ENCODE measurements around the gene PBXIP1.
A peak's percentile ranks its signal among the peaks of the same experiment; 100 is the strongest.
"Not testable (repeated sequence)": the region's sequence is repeated elsewhere in the genome, so short reads cannot be mapped to it uniquely, and the experiment has no call there.

Gene PBXIP1

GRCh38 chr1:154936555-154937084, 19.3 kb downstream of the PBXIP1 start, which contains the start of gene PMVK:
PMVK (minus strand) TSS chr1:154936719; CDS start chr1:154936685, 34 bp downstream.
- DNase-seq (ENCODE audit: low read depth) = peak; percentile 94

GRCh38 chr1:154935749-154936554, 19.9 kb downstream of the PBXIP1 start:
- DNase-seq (ENCODE audit: low read depth) = peak; percentile 27

DNA sequence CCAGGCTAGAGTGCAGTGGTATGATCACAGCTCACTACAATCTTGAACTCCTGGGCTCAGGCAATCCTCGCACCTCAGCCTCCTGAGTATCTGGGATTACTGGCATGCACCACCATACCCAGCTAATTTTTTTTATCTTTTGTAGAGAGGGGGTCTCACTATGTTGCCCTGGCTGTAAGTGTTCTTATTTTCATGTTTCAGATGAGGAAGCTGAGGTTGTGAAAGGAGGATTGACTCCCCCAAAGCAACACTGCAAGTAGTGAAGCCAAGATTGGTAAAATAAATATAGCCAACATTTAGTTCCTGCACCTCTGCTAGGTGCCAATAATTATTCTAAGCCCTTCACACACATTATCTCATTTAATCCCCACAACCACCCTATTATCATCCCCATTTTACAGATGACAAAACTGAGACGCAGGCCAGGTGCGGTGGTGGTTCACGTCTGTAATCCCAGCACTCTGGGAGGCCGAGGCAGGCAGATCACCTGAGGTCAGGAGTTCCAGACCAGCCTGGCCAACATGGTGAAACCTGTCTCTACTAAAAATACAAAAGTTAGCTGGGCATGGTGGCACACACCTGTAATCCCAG, 21.4 kb downstream of the PBXIP1 start:
- DNase-seq (ENCODE audit: low read depth) = no peak

GRCh38 chr1:154931940-154932487, 23.9 kb downstream of the PBXIP1 start:
- no peak for DNase-seq (ENCODE audit: low read depth)

DNA sequence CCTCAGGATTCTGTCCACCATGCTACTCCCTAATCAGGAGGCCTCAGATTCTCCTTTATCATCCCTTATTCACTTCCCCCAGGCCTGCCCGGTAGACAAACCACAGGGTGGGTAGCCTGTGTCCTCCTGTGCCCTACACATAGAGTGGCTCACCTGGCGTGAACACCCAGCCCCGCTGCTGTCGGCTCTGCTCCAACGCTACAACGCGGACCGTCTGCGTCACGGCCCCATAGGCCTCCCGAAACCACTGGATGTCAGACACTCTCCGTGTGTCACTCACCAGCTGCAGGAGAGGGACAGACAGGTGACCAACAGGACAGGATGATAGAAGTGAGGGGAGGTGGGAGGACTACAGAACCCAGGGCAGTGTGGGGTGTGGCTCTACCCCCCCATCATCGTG, 29.7 kb downstream of the PBXIP1 start:
- no peak for DNase-seq (ENCODE audit: low read depth)

- DNase-seq (ENCODE audit: low read depth) = no peak
Measured at GRCh38 chr1:154925335-154926170, 30.3 kb downstream of the PBXIP1 start.

DNA sequence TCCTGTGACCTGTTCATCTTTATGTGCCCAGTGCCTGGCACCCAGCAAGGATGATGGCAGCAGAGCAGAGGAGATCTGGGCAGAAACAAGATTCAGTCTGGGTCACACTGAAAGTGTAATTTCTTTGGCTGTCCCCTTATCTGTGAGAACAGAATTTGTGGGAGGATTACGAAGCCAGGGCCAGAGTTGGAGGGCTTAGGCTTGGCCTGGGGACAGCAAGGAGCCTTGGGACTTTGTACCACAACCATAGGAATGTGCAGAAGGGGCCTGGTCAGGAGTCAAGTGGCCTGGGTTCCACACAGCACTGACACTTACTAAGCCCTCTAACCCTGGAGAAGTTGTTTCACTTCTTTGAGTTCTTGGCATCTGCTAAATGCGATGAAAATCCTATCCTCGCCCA, 32.2 kb downstream of the PBXIP1 start:
- DNase-seq (ENCODE audit: low read depth) = no peak

GRCh38 chr1:154913273-154913672, 42.6 kb downstream of the PBXIP1 start:
- DNase-seq (ENCODE audit: low read depth) = no peak

DNA sequence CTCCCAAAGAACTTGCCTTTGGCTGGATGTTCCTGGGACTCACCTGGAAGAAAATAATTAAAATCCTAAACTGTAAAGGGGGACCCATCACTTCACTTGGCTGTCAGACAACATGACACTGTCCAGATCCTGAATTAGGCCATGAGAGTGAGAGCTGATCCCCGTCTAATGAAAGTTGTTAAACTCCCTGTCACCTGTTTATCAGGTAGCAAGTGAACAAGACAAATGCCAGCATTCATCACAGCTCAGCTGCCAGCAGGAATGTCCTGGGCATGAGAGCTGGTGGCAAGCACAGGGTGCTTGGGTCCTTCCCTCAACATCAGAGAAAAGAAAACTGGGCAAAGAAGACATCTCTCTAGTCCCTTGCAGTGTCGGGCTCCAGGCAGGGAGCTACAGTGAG, 43.1 kb downstream of the PBXIP1 start:
- no peak for DNase-seq (ENCODE audit: low read depth)

DNA sequence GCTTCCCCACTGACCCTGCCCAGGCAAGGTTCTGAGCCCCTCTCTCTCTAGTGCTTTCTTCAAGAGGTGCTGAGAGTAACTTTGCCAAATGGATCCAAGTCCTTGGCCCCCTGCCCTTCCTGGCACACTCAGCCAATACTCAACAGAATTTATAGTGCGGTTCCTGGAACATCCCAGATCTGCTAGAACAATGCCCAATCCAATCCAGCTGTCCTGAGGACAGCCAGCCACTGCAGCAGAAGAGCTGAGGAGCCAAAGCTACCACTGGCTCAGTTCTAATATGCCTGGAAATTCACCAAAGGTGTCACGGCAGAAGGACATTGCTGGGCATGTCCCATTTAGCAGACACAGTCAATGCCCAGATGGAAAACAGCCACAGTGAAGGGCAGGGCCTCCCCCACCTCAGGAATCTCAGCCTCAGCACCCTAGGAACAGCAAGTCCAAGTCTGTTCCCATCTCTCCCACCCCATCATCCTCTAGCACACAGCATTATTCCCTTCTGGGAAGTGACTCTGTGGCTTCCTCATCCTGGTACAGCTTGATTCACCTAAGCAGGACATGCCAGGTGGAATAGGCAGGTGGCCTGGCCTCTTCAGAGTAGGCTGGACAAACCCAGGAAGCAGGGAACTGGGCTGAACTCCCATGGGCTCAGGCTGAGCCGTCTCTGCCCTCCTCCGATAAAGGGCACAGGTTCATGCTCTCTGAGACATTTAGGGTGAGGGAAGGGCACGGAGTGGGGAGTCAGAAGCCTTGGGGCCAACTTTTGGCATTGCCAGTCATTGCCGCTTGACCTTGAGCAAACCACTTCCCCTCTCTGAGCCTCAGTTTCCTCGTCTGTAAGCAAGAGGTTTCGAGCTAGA, 44.0 kb downstream of the PBXIP1 start:
- DNase-seq (ENCODE audit: low read depth) = no peak

DNA sequence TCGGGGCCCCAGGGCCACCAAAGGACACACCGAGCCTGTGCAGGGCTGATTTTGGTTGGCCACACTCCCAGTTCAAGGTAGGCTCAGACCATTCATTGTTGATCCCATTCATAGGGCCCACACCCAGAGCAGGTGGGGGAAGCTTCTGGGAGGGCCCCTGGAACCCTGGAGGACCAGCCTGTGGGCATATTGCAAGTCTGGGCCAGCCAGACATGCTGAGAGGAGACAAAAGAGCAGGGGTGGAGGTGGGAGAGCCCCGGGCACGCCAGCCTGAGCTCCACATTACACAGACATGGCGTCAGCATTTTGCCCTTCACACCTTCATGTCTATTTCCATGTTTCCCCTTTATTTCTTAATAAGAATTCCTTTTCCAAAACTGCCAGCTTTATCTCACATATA, 45.0 kb downstream of the PBXIP1 start:
- no peak for DNase-seq (ENCODE audit: low read depth)

DNA sequence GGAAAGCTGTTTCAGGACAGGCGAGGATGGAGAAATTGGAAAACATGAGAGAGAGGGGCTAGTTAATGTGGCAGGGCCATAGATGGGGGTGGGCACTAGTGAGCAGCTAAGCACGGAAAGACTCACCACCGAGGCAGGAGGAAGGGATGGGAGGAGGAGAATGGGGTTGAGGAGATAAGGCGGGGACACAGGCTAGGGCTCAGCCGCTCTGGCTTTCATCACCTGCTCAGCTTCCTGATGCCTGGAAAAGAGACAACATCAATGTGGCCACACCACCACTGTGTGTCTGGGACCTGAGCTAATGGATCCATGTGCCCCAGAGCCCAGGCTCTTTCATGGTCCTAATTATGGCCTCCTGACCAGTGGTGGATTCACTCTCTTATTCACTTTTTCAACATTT, 47.0 kb downstream of the PBXIP1 start:
- no peak for DNase-seq (ENCODE audit: low read depth)

DNA sequence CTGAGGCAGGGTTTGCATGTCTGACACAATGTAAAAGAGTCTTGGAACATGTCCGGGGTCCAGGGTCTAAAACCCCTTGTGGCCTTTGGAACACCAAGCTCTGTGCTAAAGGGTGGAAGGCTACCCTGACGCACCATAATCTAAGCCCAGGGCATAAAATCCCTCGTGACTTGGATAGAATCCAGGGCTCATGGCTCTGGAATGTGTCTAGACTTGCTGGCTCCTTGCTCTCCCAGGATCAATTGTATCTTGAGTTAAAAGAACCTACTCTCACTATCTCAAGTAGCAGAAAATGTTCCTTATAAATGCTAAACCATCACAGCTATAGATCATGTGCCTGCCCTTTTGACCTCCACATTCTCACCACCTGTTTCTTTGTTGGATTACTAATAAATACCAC, 47.8 kb downstream of the PBXIP1 start:
- not testable (repeated sequence) for DNase-seq (ENCODE audit: low read depth)

DNA sequence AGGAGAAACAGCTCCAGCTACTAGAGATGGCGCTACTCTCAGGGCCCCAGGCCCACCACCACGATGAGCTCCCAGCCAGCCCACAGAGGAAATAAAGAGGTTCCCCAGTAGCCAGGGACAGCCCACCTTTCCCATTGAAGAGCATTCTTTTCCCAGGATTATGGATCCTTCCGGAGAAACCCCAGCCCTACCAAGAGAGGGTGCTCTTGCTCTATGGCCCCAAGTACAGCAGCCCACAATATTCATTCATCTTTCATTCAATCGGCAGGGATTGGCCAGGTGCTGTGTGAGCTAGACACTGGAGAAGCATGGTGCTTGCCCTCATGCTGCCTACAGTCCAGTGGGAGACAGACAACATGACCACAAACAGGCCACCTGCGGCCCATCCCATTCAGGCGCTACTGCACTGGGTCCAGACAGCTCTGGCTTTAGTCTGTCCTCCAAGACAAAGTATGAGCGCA, 49.2 kb downstream of the PBXIP1 start:
- DNase-seq (ENCODE audit: low read depth) = no peak

DNA sequence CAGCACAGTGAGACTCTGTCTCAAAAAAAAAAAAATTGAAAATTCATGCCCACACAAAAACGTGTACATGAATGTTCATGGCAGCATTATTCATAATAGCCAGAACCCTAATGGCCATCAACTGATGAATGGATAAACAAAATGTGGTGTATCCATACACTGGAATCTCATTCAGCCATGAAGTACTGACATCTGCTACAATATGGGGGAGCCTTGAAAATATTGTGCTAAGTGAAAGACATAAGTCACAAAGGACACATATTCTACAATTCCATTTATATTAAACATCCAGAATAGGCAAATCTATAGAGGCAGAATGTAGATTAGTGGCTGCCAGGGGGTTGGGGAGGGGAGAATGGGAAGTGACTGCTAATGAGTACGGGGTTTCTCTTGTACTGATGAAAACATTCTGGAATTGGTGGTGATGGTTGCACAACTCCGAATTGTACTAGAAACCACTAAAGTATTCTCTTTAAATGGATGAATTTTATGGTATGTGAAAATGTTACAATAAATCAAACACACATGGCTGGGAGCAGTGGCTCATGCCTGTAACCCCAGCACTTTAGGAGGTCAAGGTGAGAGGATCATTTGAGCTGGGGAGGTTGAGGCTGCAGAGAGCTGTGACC, 52.8 kb downstream of the PBXIP1 start:
- no peak for DNase-seq (ENCODE audit: low read depth)

- DNase-seq (ENCODE audit: low read depth) = no peak
Measured at GRCh38 chr1:154901591-154901990, 54.3 kb downstream of the PBXIP1 start.

GRCh38 chr1:154899041-154899440, 56.9 kb downstream of the PBXIP1 start:
- no peak for DNase-seq (ENCODE audit: low read depth)

DNA sequence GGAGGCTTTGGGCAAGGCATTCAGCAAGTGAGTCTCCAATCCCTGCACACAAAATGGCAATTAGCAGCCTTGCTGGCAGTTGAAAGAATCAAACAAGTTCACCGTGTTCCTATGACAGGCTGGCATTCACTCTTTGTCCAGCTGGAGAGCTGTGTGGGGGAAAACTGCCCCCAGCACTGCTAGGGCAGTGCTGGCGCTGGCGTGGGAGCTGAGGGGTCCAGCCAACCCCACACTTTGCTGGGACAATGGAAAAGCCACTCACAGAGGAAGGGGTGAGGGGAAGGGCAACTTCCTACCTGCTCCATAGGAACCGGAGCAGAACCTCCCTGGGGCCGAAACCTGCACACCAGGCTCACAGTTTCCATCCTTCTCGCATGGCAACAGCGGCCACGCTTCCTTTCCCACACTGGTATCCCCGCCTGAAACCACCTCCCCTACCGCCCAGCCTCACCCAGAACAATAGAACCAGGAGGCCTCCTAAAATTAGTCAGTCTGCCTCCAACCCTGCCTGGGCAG, 59.1 kb downstream of the PBXIP1 start:
- DNase-seq (ENCODE audit: low read depth) = no peak

DNA sequence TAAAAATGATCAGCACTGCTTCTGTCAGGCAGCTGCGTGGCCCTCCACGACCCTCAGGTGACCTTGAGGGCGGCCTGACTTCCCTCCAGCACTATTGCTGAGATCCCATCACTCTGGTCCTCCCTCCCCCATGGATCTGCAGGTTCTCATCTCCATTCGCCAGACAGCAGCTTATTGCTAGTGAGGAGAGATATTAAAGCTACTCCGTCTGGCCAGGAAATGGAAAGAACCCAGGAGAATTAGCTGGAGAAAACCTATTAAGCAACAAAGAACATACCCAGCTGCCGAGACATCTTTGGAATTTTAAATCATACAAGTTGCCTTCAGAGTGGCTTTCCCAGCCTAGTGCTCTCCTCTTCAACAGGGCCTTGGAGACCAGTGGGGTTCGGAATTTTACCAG, 60.1 kb downstream of the PBXIP1 start:
- no peak for DNase-seq (ENCODE audit: low read depth)

All from T-helper 22 cell (primary cell).